Measurements from ENCODE around the gene CRACR2B.

Gene CRACR2B

GRCh38 chr11:839875-840617 is 12.3 kb downstream of the CRACR2B start:
- DNase-seq: peak in 1 of 3 donors; percentile 20

- peak in 1 of 3 donors; percentile 28 for DNase-seq
Observed at GRCh38 chr11:841981-842369, 14.3 kb downstream of the CRACR2B start.

GRCh38 chr11:842370-843002 is 14.8 kb downstream of the CRACR2B start, which contains the start of the genes POLR2L and TSPAN4:
Gene POLR2L (minus strand): TSS chr11:842529. CDS start chr11:842508, 21 bp downstream.
Gene TSPAN4 (plus strand): TSS chr11:842852. CDS start chr11:850305, 7,453 bp downstream.
- peak; percentile 91 to 97 (median 95) for DNase-seq

GRCh38 chr11:843086-843734 is 15.5 kb downstream of the CRACR2B start:
- no peak for DNase-seq

- DNase-seq: peak; percentile 79 to 91 (median 84)
Observed at GRCh38 chr11:843818-844692, 16.3 kb downstream of the CRACR2B start.

- DNase-seq: peak; percentile 69 to 85 (median 75)
Observed at GRCh38 chr11:844693-845644, 17.2 kb downstream of the CRACR2B start.

GRCh38 chr11:845872-846495 is 18.3 kb downstream of the CRACR2B start:
- DNase-seq: no peak

- peak in 1 of 3 donors; percentile 24 for DNase-seq
Observed at GRCh38 chr11:846496-847098, 18.9 kb downstream of the CRACR2B start.

GRCh38 chr11:847876-848275 is 20.2 kb downstream of the CRACR2B start:
- DNase-seq: no peak

GRCh38 chr11:848380-848931 is 20.7 kb downstream of the CRACR2B start:
- DNase-seq: peak; percentile 57 to 77 (median 64)

GRCh38 chr11:849104-849824 is 21.5 kb downstream of the CRACR2B start:
- DNase-seq: peak; percentile 19 to 45 (median 23)

GRCh38 chr11:849951-850774 is 22.4 kb downstream of the CRACR2B start:
- DNase-seq: no peak

- DNase-seq: no peak
Observed at GRCh38 chr11:850775-851763, 23.4 kb downstream of the CRACR2B start.

GRCh38 chr11:852762-853161 is 25.0 kb downstream of the CRACR2B start:
- no peak for DNase-seq

GRCh38 chr11:853682-854448 is 26.1 kb downstream of the CRACR2B start:
- DNase-seq: no peak

- no peak for DNase-seq
Observed at GRCh38 chr11:854601-855329, 27.0 kb downstream of the CRACR2B start.
